ENCODE data around the gene TBRG1.

Gene TBRG1

DNA sequence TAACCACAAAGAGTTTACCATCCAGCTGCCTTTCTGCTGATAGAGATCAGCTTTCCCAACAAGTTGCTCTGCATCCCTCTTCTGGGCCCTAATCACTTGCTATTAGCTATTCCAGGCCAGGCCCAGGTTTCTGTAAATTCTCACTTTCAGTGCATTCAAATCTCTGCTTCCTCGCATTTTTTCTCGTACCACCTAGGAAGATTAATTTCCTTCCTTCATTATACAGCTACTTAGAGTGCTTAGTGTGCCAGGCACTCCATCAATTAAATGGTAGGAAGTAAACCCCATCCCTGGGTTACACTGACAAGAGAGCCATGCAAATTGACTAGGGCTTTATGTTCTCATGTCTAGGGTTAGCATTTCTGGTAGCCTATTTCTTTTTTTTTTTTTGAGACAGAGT is 41.2 kb downstream of the TBRG1 start:
- no peak for DNase-seq

DNA sequence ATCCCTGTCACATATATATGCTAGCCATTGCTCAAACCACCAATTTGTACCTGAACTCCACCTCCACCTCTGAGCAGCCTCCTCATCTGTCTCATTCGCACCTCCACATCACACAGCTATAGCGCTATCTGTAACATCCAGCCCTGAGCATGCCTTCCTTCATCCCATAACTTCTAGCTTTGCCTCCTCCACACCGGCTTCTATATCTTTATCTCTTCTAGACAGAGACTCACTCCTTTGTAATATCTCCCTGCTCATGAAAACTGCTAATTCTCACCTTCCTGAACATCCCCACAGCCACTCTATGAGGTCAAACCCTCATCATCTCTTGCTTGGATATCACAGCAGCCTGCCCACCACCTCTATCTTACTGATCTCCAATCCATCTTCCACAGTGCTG is 44.9 kb downstream of the TBRG1 start:
- DNase-seq, result no peak

DNA sequence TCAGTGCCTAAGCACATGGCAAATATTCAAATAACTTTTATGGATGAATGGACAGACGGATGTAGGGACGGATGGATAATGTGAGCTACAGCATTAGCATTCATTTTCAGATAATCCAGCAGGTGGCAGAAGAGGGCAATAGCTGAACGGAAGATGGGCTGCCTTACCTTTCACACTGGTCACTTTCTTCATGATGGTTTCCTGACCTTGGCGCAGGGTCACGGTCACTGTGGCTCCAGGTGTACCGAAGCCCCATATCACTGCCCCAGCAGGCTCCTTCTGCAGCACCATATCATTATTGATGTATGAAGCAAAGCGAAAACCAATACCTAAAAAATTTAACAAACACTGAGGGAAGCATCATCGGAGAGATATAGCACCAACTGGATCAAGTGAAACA is 46.5 kb downstream of the TBRG1 start:
- DNase-seq, result peak; percentile 25

DNA sequence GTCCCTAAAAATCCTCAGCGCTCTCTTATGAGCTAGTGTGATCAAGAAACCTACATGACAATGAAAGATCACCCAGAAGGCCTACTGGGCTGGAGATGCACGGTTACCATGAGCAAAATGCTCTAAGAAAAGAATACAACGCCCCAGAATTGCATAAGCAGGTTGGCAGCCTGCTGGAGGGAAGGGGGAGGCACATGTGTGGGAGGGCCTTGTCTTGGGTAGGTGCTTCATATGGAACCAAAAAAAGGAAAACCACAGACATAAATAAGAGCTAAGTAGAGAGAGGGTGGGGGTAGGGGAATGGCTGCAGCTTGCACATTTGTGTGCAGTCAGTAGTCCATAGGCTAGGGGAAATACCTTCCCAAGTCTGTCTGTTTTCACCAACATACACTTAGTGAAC is 48.1 kb downstream of the TBRG1 start:
- peak; percentile 49 for DNase-seq

DNA sequence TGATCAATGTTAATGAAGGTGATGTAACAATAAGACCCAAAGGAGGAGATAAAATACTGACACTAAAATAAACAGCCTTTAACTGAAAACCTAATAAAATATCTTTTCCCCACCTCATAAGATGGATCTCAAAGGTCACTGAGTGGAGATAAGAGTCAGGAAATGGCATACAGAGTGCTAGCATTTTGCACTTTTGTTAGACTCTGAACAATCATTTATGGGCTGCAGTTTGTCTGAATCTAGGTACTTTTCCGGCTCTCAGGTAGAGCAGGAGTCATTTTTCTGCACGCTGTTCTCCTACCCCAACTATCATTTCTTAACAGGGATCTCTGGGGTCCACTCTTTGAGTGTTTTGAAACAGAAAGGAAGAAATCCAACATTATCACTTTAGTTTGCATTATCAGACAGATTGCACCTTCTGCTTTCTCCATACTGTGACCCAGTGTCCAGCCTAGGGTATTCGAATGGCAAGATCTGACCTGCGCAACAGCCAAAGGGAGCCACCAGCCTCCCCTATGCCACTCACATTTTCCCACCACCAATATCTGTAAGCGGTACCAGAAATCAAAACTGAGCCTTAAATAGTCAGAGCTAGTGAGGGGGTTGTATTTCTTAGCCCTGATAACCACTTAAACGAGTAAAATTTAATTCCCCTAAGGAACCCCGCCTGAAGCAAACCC is 50.0 kb downstream of the TBRG1 start:
- DNase-seq, result no peak

DNA sequence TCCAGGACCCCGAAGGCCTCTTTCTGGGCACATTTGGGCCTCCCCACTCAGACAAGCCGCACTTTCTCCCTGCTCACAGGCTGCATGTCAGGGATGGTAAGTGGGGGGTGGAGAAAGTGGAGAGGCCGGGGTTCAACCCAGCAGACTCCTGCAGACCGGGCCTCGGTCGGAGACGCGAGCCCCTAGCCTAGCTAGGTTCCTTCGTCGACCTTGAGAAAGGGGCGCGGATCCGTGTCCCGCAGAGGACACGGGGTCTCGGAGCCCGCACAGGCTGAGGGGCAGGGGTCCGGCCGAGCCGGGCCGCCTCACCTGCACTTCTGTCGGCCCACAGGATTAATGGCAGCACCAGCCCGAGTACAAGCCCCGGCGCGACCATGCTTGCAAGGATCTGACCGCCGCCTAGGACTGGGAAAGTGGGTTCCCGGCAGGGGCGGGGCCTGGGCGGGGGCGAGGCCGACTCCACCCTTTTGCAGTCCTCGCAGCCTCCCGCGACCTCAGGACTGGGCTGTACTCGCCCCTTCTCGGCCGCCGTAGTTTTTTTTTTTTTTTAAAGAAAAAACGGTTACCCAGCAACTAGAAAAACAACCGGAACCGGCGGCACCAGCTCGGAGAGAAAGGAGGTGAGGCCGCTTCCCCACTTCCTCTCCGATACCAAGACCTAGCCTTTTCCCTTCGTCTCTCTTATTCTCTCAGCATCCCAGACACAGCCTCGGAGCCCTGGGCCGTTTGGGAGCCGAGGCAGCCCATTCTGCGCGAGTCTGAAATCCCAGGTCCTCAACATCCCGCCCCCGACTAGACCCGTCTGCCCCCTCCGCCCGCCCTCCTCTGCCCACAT is 50.9 kb downstream of the TBRG1 start, which contains the start of the genes SIAE and SPA17:
SIAE (minus strand) TSS at position 407 of the 835 bp plus-strand sequence; CDS start at position 376, 31 bp downstream.
SPA17 (plus strand) TSS at position 572 of the 835 bp plus-strand sequence. CDS start 1,361 bp downstream, outside the sequence.
- peak; percentile 75 for DNase-seq

DNA sequence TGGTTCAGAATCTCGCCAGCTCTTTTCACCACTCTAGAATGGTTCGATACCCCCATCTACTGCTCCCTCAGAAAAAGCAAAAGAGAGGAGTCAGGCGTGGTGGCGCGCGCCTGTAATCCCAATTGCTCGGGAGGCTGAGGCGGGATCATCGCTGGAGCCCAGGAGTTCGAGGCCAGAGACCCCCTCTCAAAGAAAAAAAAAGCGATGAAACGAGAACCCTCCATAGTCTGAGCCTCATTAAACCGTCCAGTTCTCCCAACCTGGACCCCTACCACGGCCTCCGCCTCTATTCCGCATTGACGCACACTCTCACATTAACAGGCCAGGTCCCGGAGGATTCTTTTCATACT is 51.5 kb downstream of the TBRG1 start:
- DNase-seq, result no peak

DNA sequence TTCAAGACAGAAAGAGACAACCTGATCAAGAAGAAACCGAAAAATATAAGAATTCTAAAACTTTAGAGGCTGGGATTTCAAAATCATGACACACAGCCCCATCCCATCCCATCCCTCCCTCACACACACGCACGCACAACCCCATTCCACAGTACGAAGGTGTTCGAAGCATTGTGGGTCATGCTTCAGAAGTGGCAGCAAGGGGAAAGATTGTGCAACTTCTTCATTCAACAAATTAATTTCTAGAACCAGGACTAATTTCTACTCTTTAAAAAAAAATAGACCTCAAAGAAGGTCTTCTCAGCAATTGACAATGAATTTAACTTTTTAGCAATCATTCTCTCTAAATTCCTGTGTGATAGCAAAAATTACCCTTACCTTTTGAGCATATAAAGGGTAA is 51.9 kb downstream of the TBRG1 start:
- no peak for DNase-seq

DNA sequence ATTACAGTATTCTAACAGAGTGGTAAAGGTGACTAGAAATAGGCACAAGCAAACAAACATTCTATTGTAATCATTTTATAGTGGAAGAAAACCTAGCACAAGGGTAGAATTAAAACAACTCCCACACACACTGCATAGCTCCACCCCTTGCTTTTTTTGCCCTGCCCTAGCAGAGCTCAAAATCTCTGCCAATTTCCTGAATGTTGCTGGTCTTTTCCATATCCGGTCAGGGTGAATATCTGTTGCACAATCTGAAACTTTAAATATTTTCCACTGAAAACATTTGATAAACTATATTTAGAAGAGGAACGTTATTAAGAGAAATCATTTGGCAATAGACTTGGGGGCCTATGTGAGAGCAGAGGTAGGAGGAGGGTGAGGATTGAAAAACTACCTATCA is 53.7 kb downstream of the TBRG1 start:
- DNase-seq, result no peak

DNA sequence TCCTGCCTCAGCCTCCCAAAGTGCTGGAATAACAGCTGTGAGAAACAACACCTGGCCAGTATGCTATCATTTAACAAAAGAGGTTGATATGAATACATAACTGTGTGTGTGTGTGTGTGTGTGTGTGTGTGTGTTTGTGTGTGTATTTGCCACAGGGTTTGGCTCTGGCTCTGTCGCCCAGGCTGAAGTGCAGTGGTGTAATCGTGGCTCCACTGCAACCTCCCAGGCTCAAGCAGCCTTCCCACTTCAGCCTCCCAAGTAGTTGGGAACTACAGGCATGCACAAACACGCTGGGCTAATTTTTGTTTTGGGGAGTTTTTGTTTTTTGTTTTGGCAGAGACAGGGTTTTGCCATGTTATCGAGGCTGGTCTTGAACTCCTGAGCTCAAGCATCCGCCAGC is 55.8 kb downstream of the TBRG1 start:
- DNase-seq, result no peak

DNA sequence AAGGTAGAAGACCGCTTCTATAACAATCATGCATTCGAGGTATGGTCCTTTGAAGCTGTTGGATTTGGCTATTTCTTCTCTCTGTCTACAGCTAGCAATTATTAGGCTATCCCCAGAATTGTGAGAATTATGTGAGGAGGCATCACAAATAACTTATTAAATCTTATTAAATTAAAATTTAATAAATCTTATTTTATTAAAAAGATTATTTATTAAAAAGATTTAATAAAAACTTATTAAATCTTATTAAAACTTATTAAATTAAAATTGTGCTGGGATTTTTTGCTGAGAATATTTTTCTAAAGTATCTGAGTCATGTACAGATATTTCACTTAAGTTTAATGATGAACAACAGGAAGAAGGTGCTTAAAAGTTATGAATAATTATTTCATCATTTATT is 58.8 kb downstream of the TBRG1 start:
- DNase-seq, result no peak

DNA sequence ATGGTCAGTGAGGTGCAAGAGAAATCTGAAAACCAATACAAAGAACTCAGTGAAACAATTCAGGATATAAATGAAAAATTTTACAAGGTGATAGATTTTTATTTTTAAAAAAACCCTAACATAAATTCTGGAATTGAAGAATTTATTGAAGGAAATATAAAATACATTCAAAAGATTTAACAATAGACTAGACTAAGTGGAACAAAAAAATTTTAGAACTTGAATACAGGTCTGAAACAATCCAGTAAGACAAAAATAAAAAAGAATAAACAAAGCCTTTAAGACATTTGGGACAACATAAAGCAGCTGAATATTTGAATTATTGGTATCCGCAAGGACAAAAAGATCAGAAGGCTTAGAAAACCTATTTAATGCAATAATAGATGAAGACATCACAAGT is 59.8 kb downstream of the TBRG1 start:
- no peak for DNase-seq

Data from activated CD4-positive, alpha-beta T cell treated with anti-CD3 and anti-CD28 coated beads, Interleukin-2, amount 50 U/mL, for 1 hour (primary cell).